IMR-90 (cell line): Measurements from ENCODE around the gene KLHL33.

Experiments
- MAZ ChIP-seq: IDR thresholded peaks from 2 replicates; pipeline ENCODE4 v1.6.1; 2012; ENCODE audit warnings: low read depth, mild to moderate bottlenecking, low read length, improper control_type of control experiment, moderate library complexity, borderline replicate concordance
- MXI1 ChIP-seq: IDR thresholded peaks from 2 replicates; pipeline ENCODE4 v1.6.1; 2012; ENCODE audit warnings: low read depth, mild to moderate bottlenecking, low read length, moderate library complexity, borderline replicate concordance
- POLR2A ChIP-seq: IDR thresholded peaks from 2 replicates; pipeline ENCODE4 v1.6.1; 2012; ENCODE audit warnings: mild to moderate bottlenecking, low read depth, low read length
- RAD21 ChIP-seq: IDR thresholded peaks from 2 replicates; pipeline ENCODE4 v1.6.1; 2012; ENCODE audit warnings: low read length, improper control_type of control experiment
- TF ChIP-seq, protein P1 (sequence below): conservative IDR thresholded peaks from 2 replicates; pipeline ENCODE4 v1.5.1; 2012; ENCODE audit warnings: mild to moderate bottlenecking, low read depth, low read length, improper control_type of control experiment
- TF ChIP-seq, protein P2 (sequence below): fragments of 150-350 bp; IDR thresholded peaks from 2 replicates; pipeline ENCODE4 v1.6.1; 2016; ENCODE audit warnings: low read depth, mild to moderate bottlenecking, low read length, moderate library complexity, borderline replicate concordance

DNA sequence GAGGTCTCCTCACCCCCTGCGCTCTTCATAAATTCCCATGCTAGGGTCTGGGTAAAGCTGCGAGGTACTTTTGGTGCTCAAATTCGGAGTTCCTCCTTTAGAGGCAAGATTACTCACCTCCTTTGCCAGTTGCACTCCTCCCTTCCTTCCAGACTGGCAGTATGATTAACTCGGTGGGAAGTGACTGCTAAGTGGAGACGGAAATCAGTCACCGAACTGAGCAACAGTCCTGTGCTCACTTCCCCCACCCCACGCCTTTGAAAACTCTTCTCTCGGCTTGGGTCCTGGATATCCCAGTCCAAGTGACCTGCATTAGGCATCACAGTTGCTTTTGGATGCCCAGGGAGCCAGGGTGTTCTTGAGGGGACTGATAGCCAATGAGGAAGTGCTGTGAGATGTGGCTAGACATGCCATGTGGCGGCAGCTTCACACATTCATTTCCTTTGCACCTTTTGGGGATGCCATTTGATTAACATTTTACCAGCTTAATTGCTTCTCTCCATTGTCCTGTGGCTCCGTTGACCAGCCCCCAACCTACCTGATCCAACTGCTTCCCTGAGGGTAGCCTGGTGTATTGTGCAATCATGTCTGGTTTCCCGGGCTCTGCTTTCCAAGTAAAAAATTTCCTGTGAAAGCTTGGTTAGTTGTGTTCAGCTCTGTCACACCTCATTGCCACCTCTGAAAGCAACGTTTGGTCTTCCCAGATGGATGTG, 34.1 kb upstream of the KLHL33 start:
- TF ChIP-seq POLR2A, result no peak
- TF ChIP-seq, protein P1, sequence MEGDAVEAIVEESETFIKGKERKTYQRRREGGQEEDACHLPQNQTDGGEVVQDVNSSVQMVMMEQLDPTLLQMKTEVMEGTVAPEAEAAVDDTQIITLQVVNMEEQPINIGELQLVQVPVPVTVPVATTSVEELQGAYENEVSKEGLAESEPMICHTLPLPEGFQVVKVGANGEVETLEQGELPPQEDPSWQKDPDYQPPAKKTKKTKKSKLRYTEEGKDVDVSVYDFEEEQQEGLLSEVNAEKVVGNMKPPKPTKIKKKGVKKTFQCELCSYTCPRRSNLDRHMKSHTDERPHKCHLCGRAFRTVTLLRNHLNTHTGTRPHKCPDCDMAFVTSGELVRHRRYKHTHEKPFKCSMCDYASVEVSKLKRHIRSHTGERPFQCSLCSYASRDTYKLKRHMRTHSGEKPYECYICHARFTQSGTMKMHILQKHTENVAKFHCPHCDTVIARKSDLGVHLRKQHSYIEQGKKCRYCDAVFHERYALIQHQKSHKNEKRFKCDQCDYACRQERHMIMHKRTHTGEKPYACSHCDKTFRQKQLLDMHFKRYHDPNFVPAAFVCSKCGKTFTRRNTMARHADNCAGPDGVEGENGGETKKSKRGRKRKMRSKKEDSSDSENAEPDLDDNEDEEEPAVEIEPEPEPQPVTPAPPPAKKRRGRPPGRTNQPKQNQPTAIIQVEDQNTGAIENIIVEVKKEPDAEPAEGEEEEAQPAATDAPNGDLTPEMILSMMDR, result no peak
- TF ChIP-seq, protein P2, sequence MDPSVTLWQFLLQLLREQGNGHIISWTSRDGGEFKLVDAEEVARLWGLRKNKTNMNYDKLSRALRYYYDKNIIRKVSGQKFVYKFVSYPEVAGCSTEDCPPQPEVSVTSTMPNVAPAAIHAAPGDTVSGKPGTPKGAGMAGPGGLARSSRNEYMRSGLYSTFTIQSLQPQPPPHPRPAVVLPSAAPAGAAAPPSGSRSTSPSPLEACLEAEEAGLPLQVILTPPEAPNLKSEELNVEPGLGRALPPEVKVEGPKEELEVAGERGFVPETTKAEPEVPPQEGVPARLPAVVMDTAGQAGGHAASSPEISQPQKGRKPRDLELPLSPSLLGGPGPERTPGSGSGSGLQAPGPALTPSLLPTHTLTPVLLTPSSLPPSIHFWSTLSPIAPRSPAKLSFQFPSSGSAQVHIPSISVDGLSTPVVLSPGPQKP, result no peak
- TF ChIP-seq RAD21, result no peak
- no peak for TF ChIP-seq MAZ
- TF ChIP-seq MXI1, result no peak
